H1 (cell line): ENCODE data around the gene PPP1R12B. TPM values are rescaled to one million over a fixed set of nuclear protein-coding genes. Genes with fewer than 3 reads are reported as not detected.
"Not testable (repeated sequence)": the region's sequence is repeated elsewhere in the genome, so short reads cannot be mapped to it uniquely, and the experiment has no call there.

Experiments
- CTCF ChIA-PET: fragments of 300-600 bp; sonication (Branson Sonifier 250); formaldehyde crosslinking; loops from one replicate; lab custom pipeline; 2021; ENCODE audit not compliant: partially characterized antibody; lab: Charles Lee
- POLR2A ChIA-PET: fragments of 300-600 bp; sonication (Branson Sonifier 250); formaldehyde crosslinking; loops from one replicate; lab custom pipeline; 2021; ENCODE audit warnings: inconsistent platforms; ENCODE audit not compliant: partially characterized antibody; lab: Charles Lee
- DNase-seq, 2 experiments: peaks; one replicate each; pipeline versions ENCODE4 v3.0.0 to v3.0.0-alpha.2; 2010 to 2022; ENCODE audit warnings: low spot score in 2 of 2, low read depth in 1 of 2, mixed read lengths in 1 of 2
- FAIRE-seq: peaks from 2 replicates; lab custom pipeline; 2011; peaks lifted over from hg19 to GRCh38; lab: Jason Lieb, UNC
- H2AFZ ChIP-seq: 2 replicates; pipeline ENCODE4 v1.8.1; 2012; ENCODE audit warnings: low read length, inconsistent platforms
- H2AK5ac ChIP-seq: 2 replicates; pipeline ENCODE4 v1.6.1; 2013; ENCODE audit warnings: low read depth, low read length
- H2BK120ac ChIP-seq: replicated peaks from 2 replicates; pipeline ENCODE3; 2013; ENCODE audit warnings: low read depth, low read length, inconsistent platforms
- H2BK12ac ChIP-seq: 2 replicates; pipeline ENCODE4 v1.6.1; 2013; ENCODE audit warnings: low read depth, low read length
- H2BK15ac ChIP-seq: 2 replicates; pipeline ENCODE4 v1.6.1; 2013; ENCODE audit warnings: low read length
- H2BK20ac ChIP-seq: 2 replicates; pipeline ENCODE4 v1.6.1; 2013; ENCODE audit warnings: low read length
- H2BK5ac ChIP-seq: 2 replicates; pipeline ENCODE4 v1.6.1; 2013; ENCODE audit warnings: low read depth, low read length
- H3K14ac ChIP-seq: 2 replicates; pipeline ENCODE4 v1.6.1; 2013; ENCODE audit warnings: inconsistent platforms; ENCODE audit not compliant: insufficient read length
- H3K18ac ChIP-seq: 2 replicates; pipeline ENCODE4 v1.6.1; 2013; ENCODE audit warnings: low read length; ENCODE audit errors: extremely low read depth
- H3K23ac ChIP-seq: 2 replicates; pipeline ENCODE4 v1.6.1; 2013; ENCODE audit warnings: inconsistent platforms; ENCODE audit not compliant: insufficient read length
- H3K23me2 ChIP-seq: 2 replicates; pipeline ENCODE4 v1.6.1; 2013; ENCODE audit warnings: low read depth, low read length
- H3K27ac ChIP-seq: 2 replicates; pipeline ENCODE4 v1.6.1; 2011; ENCODE audit warnings: low read depth, low read length, inconsistent platforms
- H3K27me3 ChIP-seq, 4 experiments: replicated peaks in 1 of 4; 1 replicate in 1 of 4; 2 replicates in 3 of 4; pipeline versions ENCODE4 v1.6.1 to v1.8.1; 2011 to 2013; ENCODE audit warnings: low read length in 3 of 4, mild to moderate bottlenecking in 3 of 4, inconsistent platforms in 2 of 4, mixed read lengths in 2 of 4, moderate library complexity in 1 of 4; ENCODE audit not compliant: control insufficient read depth in 3 of 4, insufficient read depth in 3 of 4; ENCODE audit errors: extremely low read depth in 1 of 4
- H3K36me3 ChIP-seq, 4 experiments: 2 replicates each; pipeline versions ENCODE4 v1.6.1 to v1.8.1; 2011 to 2013; ENCODE audit warnings: mild to moderate bottlenecking in 4 of 4, low read length in 3 of 4, moderate library complexity in 2 of 4, control low read depth in 1 of 4, inconsistent platforms in 1 of 4; ENCODE audit not compliant: insufficient read depth in 4 of 4, control insufficient read depth in 2 of 4
- H3K4ac ChIP-seq: replicated peaks from 2 replicates; pipeline ENCODE3; 2013; ENCODE audit warnings: low read length, low read depth, mixed read lengths, inconsistent platforms; ENCODE audit not compliant: insufficient read length
- H3K4me1 ChIP-seq, 4 experiments: replicated peaks in 1 of 4; 1 replicate in 1 of 4; 2 replicates in 3 of 4; pipeline versions ENCODE4 v1.6.1 to v1.8.1; 2011 to 2013; ENCODE audit warnings: low read length in 3 of 4, inconsistent platforms in 2 of 4, mixed read lengths in 1 of 4; ENCODE audit not compliant: insufficient read depth in 4 of 4, control insufficient read depth in 3 of 4
- H3K4me2 ChIP-seq, 2 experiments: 2 replicates each; pipeline versions ENCODE4 v1.6.1 to v1.8.1; 2011 to 2013; ENCODE audit warnings: low read depth in 2 of 2, low read length in 2 of 2, control low read depth in 1 of 2, inconsistent platforms in 1 of 2, mild to moderate bottlenecking in 1 of 2; ENCODE audit not compliant: insufficient read depth in 1 of 2
- H3K4me3 ChIP-seq, 4 experiments: fragments of 200-600, 300-600 bp in 1 of 4; sonication (generic), shearing (Covaris generic), sonication (Bioruptor Twin) in 1 of 4; 2 replicates each; pipeline versions ENCODE4 v1.5.1 to v1.8.1; 2011 to 2016; ENCODE audit warnings: low read length in 4 of 4, low read depth in 3 of 4, control low read depth in 2 of 4, inconsistent platforms in 2 of 4, mild to moderate bottlenecking in 2 of 4, mixed read lengths in 1 of 4, moderate library complexity in 1 of 4; ENCODE audit not compliant: insufficient read depth in 2 of 4; ENCODE audit errors: extremely low read depth in 1 of 4
- H3K56ac ChIP-seq: replicated peaks from 2 replicates; pipeline ENCODE3; 2013; ENCODE audit warnings: low read depth, mild to moderate bottlenecking, mixed read lengths, low read length, inconsistent platforms; ENCODE audit not compliant: insufficient read length
- H3K79me1 ChIP-seq: 2 replicates; pipeline ENCODE4 v1.6.1; 2013; ENCODE audit warnings: low read depth, low read length, control low read depth
- H3K79me2 ChIP-seq, 2 experiments: 2 replicates each; pipeline versions ENCODE4 v1.6.1 to v1.8.1; 2012 to 2013; ENCODE audit warnings: low read length in 2 of 2, mild to moderate bottlenecking in 2 of 2, inconsistent platforms in 1 of 2; ENCODE audit not compliant: insufficient read depth in 2 of 2, control insufficient read depth in 1 of 2
- H3K9ac ChIP-seq, 4 experiments: replicated peaks in 1 of 4; 1 replicate in 1 of 4; 2 replicates in 3 of 4; pipeline versions ENCODE4 v1.6.1 to v1.8.1; 2011 to 2013; ENCODE audit warnings: low read depth in 3 of 4, low read length in 3 of 4, control low read depth in 2 of 4, mild to moderate bottlenecking in 2 of 4, moderate library complexity in 2 of 4, inconsistent platforms in 1 of 4; ENCODE audit errors: extremely low read depth in 1 of 4
- H3K9me3 ChIP-seq, 2 experiments: 2 replicates each; pipeline versions ENCODE4 v1.6.1 to v1.8.1; 2012 to 2013; ENCODE audit warnings: mild to moderate bottlenecking in 2 of 2, moderate library complexity in 2 of 2, control low read depth in 1 of 2, inconsistent platforms in 1 of 2, low read depth in 1 of 2, low read length in 1 of 2, mixed read lengths in 1 of 2; ENCODE audit not compliant: insufficient read depth in 2 of 2
- H4K20me1 ChIP-seq, 2 experiments: replicated peaks in 1 of 2; 2 replicates each; pipeline versions ENCODE3 to v1.8.1; 2011 to 2013; ENCODE audit warnings: inconsistent platforms in 2 of 2, low read length in 2 of 2, mild to moderate bottlenecking in 1 of 2; ENCODE audit not compliant: insufficient read depth in 2 of 2, control insufficient read depth in 1 of 2
- H4K5ac ChIP-seq: 2 replicates; pipeline ENCODE4 v1.6.1; 2013; ENCODE audit warnings: low read length, low read depth, mixed read lengths, inconsistent platforms; ENCODE audit not compliant: insufficient read length
- H4K8ac ChIP-seq: 2 replicates; pipeline ENCODE4 v1.8.0; 2013; ENCODE audit warnings: mild to moderate bottlenecking, moderate library complexity, low read length, inconsistent platforms; ENCODE audit not compliant: insufficient read depth; ENCODE audit errors: extremely low read depth
- H4K91ac ChIP-seq: replicated peaks from 2 replicates; pipeline ENCODE3; 2013; ENCODE audit warnings: low read length, mixed read lengths, inconsistent platforms; ENCODE audit not compliant: insufficient read length
- WGBS, 2 experiments: shearing (Covaris generic) in 1 of 2; methylation state at CpG; one replicate each; pipeline versions ENCODE4 v1.1.6 to v1.1.7; 2013 to 2015; ENCODE audit warnings: low lambda C conversion rate in 2 of 2, mixed read lengths in 2 of 2, inconsistent platforms in 1 of 2, low coverage in 1 of 2, missing lambda C conversion rate in 1 of 2; ENCODE audit not compliant: insufficient replicate concordance in 2 of 2, insufficient coverage in 1 of 2, insufficient read length in 1 of 2; ENCODE audit errors: extremely low coverage in 1 of 2, missing lambda C conversion rate in 1 of 2; 5-methylcytosine and 5-hydroxymethylcytosine counted together
- polyA plus RNA-seq, 7 experiments: library from polyadenylated mRNA; depleted of rRNA in 3 of 7; stranded (reverse) in 5 of 7; unstranded in 2 of 7; fragments of >200 nt in 5 of 7; fragments of 200-250 nt in 2 of 7; gene quantifications; 1 replicate in 5 of 7; 2 replicates in 1 of 7; 4 replicates in 1 of 7; pipeline versions ENCODE4 v1.2.1 to v1.2.3, GENCODE V29; 2011 to 2013; ENCODE audit warnings: missing spikeins in 2 of 7, mixed read lengths in 2 of 7
- total RNA-seq: library from RNA; stranded (reverse); fragmentation: NEBNext Ultra II Directional; extraction: Animal tissue kit (Norgen Biotek cat#: 25700); gene quantifications from 2 replicates; pipeline ENCODE4 v1.2.1, GENCODE V29; 2021

PPP1R12B gene
- total and polyA plus RNA-seq, 2 of the 8 experiments (the other 6 are each of a cell fraction or from before 2014, with no cell fraction given) = 7.9 to 18.7 TPM

DNA sequence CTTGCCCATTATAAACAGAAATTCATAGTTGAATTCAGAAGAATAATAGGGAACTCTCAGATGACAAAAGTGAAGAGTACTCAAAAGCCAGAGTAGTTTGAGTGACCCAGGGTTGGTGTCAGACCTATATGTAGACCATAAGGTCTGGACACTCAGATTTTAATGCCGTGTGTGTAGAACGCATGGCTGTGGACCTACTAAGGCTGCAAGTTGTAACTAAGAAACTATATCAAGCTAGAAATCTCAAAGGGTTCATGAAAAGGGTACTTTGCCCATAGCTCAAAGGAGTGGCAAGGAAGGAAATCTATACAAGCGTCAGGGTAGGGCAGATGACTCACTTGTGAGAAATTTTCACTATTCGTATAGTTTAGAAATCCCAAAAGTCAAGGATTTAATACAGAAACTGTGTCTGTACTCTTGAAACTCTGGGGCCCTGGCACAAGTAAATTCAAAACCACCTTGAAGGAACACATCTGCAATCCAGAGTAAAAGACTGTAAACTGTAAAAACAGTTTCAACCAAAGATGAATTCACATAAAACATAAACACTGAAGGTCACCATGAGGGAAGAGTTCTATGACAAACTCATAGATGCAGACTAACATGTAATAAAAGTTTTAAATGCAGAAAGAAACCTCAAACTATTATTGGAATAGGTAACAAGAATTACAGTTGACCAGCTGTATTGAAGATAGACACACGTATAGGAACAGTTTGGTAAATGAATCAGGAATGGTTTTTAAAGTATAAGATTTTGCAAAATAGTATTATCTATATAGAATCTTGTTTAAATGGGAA, 108.1 kb downstream of the PPP1R12B start:
- H3K36me3 ChIP-seq, H3K4ac ChIP-seq, H3K27me3 ChIP-seq, H3K9ac ChIP-seq, DNase-seq, H4K8ac ChIP-seq, H2BK20ac ChIP-seq, H3K27ac ChIP-seq, H3K23ac ChIP-seq, H2AFZ ChIP-seq, H2BK15ac ChIP-seq, H3K4me1 ChIP-seq, H3K79me2 ChIP-seq, H3K4me2 ChIP-seq, H3K14ac ChIP-seq, H3K18ac ChIP-seq, CTCF ChIA-PET, H4K20me1 ChIP-seq, H3K79me1 ChIP-seq, H2BK12ac ChIP-seq, H3K23me2 ChIP-seq, H2BK120ac ChIP-seq, H2BK5ac ChIP-seq, H3K4me3 ChIP-seq, H3K9me3 ChIP-seq, POLR2A ChIA-PET, H3K56ac ChIP-seq, H4K91ac ChIP-seq, H2AK5ac ChIP-seq, H4K5ac ChIP-seq, FAIRE-seq: not testable (repeated sequence)
- 84% methylated on average over 5 of the region's 5 CpGs; no CpG with 5 or more reads in 1 of the 2 experiments for WGBS, 2 experiments

DNA sequence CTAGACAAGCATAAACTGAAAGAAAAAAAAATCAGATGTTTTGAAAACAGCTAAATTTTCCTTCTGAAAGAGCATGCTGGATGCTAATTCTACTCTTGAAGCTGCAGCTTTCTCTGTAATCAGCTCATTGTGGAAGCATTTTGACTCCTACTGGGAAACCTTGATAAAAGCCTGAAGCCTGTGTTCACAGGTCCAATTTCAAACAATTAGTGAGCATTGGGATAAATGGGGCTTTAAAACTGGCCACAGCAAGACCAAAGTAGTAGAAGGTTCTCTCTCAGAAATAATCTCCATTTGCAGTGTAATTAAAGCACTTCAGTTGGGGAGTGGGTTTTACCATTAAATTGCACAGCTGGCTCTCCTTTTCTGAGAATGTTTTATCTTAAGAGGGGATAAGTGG, 110.2 kb downstream of the PPP1R12B start:
- POLR2A ChIA-PET, H2AK5ac ChIP-seq, H3K4me1 ChIP-seq, H3K9ac ChIP-seq, H3K79me2 ChIP-seq, DNase-seq, H3K27me3 ChIP-seq, H2BK15ac ChIP-seq, H3K14ac ChIP-seq, H2BK20ac ChIP-seq, H2BK5ac ChIP-seq, H3K36me3 ChIP-seq, H2AFZ ChIP-seq, H3K23me2 ChIP-seq, H3K56ac ChIP-seq, H3K18ac ChIP-seq, FAIRE-seq, H3K4me3 ChIP-seq, H4K20me1 ChIP-seq, H2BK12ac ChIP-seq, H3K4me2 ChIP-seq, H3K79me1 ChIP-seq, H4K8ac ChIP-seq, H3K27ac ChIP-seq, H3K23ac ChIP-seq, H2BK120ac ChIP-seq, H4K91ac ChIP-seq, H3K4ac ChIP-seq, H4K5ac ChIP-seq, H3K9me3 ChIP-seq: not testable (repeated sequence)
- CTCF ChIA-PET = interaction anchor here (0.5 to 3.1 kb wide), 7 partner anchors 18 to 1836 kb away, joined by 3 to 10 read pairs (median 4); no protein-coding TSS in a partner anchor
